Fibroblast of pulmonary artery (primary cell): ENCODE results near the gene SLC22A12.

Source experiments
- DNase-seq: peaks from one replicate; pipeline ENCODE4 v3.0.0-alpha.2; 2010; ENCODE audit warnings: low read depth
- H3K4me3 ChIP-seq: replicated peaks from 2 replicates; pipeline ENCODE4 v1.5.1; 2011; ENCODE audit warnings: low read depth, mild to moderate bottlenecking, control low read depth, low read length, moderate library complexity
- TF ChIP-seq, protein P1 (sequence below): IDR thresholded peaks from 2 replicates; pipeline ENCODE4 v1.5.1; 2011; ENCODE audit warnings: mild to moderate bottlenecking, control low read depth, low read length, inconsistent platforms; ENCODE audit errors: missing control alignments

SLC22A12 gene

DNA sequence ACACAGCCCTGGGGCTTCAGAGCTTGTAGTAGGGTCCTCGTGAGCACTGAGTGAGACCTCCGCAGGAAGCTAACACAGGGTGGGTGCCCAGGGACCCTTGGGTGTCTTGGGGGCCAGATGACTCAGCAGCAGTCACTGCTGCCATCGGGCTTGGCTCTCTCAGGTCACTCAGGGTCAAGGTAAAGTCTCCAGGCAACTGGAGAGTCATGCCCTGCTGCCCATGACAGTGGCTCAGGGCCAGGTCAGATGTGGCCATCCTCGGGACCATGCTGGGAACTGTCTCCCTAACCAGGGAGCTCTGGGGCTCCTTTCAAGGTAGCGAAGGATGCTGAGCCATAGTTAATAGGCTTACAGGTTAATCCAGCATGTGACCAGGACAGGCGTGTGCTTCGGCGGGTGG, 44.4 kb upstream of the SLC22A12 start:
- TF ChIP-seq, protein P1, sequence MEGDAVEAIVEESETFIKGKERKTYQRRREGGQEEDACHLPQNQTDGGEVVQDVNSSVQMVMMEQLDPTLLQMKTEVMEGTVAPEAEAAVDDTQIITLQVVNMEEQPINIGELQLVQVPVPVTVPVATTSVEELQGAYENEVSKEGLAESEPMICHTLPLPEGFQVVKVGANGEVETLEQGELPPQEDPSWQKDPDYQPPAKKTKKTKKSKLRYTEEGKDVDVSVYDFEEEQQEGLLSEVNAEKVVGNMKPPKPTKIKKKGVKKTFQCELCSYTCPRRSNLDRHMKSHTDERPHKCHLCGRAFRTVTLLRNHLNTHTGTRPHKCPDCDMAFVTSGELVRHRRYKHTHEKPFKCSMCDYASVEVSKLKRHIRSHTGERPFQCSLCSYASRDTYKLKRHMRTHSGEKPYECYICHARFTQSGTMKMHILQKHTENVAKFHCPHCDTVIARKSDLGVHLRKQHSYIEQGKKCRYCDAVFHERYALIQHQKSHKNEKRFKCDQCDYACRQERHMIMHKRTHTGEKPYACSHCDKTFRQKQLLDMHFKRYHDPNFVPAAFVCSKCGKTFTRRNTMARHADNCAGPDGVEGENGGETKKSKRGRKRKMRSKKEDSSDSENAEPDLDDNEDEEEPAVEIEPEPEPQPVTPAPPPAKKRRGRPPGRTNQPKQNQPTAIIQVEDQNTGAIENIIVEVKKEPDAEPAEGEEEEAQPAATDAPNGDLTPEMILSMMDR = no peak
- DNase-seq = no peak
- no peak overlapping the region for H3K4me3 ChIP-seq

DNA sequence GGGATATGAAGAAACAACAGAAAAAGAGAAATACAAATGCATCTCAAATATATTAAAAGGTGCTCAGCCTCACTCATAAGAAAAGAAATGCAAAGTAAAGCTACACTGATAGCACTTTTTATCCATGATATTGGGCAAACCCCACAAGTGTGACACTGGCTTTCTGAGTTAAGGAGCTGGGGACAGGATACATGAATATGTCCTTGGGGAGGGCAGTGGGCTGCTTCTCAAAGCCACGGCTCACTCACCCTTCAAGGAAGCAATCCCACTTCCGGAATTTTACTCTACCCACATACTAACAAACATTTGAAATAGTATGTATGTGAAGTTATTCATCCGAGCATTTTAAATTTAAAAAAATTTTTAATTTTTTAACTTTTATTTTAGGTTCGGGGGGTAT, 41.1 kb upstream of the SLC22A12 start:
- TF ChIP-seq, protein P1 = no peak
- DNase-seq = no peak
- H3K4me3 ChIP-seq = no peak overlapping the region

- TF ChIP-seq, protein P1 = peak; percentile 99
Observed at GRCh38 chr11:64553554-64554201, 37.3 kb upstream of the SLC22A12 start.

DNA sequence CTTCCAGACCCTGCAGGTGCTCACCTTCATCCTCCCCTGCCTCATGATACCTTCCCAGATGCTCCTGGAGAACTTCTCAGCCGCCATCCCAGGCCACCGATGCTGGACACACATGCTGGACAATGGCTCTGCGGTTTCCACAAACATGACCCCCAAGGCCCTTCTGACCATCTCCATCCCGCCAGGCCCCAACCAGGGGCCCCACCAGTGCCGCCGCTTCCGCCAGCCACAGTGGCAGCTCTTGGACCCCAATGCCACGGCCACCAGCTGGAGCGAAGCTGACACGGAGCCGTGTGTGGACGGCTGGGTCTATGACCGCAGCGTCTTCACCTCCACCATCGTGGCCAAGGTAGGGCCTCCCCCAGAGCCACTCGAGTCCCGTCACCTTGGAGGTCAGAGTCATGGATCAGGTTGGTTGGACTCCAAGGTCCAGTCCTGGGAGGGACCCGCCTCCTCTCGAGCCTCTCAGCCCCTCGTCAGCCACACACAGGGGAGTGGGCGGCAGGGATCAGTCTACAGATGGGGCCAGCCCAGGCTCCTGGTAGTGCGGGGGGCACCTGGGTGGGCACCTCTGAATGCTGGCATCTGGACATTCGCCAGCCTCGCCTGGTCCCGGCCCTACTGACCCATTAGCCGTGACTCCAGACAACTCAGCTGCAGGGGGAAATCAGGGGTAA, 34.8 kb upstream of the SLC22A12 start:
- DNase-seq = no peak
- TF ChIP-seq, protein P1 = no peak
- H3K4me3 ChIP-seq = no peak overlapping the region

More at GRCh38 chr11:64553554-64554201, 37.3 kb upstream of the SLC22A12 start:
- H3K4me3 ChIP-seq = no peak overlapping the region
- DNase-seq = peak; percentile 70

GRCh38 chr11:64556721-64557250, 34.2 kb upstream of the SLC22A12 start:
- no peak overlapping the region for H3K4me3 ChIP-seq
- DNase-seq = no peak
- TF ChIP-seq, protein P1 = no peak

GRCh38 chr11:64558065-64558745, 32.8 kb upstream of the SLC22A12 start:
- TF ChIP-seq, protein P1 = no peak
- H3K4me3 ChIP-seq = no peak overlapping the region
- DNase-seq = no peak
